ENCODE measurements around the gene ZRANB1.
"Not testable (repeated sequence)": the region's sequence is repeated elsewhere in the genome, so short reads cannot be mapped to it uniquely, and the experiment has no call there.

ZRANB1 gene

GRCh38 chr10:124967255-124967654 is 25.3 kb downstream of the ZRANB1 start:
- no peak for DNase-seq

DNA sequence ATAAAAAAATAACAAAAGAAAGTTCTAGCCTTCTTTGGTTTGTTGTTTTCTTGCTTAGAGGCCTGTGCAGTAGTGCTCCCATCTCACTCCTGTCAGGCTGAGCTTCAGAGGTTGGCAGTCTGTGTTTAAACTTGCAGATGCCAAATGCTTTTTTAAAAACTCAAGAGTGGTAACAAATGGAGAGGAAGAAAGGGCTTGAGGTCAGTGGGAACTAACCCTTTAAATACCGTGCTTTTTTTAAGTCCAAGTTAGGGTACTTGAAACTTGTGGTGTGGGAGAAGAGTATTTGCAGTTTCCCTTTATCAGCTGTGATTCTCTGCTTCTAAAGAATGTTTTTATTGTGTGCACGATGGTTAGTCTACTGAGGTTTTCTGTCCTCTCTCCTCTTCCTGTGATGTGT is 29.4 kb downstream of the ZRANB1 start:
- DNase-seq, result no peak

DNA sequence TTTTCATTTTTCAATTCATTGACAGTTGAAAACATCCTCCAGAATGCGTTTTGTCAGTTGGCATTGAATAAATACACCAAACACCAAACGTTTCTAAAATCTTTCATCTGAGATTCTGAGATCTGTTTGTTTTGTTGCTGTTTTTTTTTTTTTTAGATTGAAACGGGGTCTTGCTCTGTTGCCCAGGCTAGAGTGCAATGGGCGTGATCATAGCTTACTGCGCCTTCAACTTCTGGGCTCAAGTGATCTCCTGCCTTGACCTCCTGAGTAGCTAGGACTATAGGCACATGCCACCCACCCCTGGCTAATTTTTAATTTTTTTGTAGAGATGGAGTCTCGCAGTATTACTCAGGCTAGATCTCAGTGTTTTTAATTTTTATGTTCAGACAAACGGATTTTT is 30.7 kb downstream of the ZRANB1 start:
- no peak for DNase-seq

- DNase-seq, result no peak
These were observed 32.2 kb downstream of the ZRANB1 start for GRCh38 chr10:124974131-124974530.

DNA sequence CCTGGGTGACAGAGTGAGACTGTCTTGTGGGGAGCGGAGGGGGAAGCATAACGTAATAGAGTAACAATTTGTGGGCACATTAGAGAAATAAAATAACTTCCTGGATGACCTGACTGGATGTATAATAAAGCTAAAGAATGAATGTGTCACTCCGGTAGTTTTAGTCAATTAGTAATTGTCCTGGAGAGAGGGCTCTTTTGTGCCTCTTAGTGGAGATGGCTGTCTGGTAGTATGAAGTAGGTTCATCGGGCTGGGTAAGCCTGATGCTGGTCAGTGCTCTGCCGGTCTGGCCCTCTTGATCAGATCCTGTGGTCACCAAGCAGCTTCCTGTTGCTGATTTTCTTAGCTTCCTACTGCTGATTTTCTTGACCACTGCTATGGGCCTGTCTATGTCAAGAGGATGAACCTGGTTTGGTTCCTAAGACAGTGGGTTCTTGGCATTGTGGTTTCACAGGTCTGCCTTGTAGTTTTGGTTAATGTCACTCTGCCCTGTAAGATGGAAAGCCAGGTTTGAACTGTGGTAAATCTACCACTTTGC is 34.1 kb downstream of the ZRANB1 start:
- DNase-seq, result no peak

GRCh38 chr10:124977161-124977560 is 35.2 kb downstream of the ZRANB1 start:
- DNase-seq, result no peak

DNA sequence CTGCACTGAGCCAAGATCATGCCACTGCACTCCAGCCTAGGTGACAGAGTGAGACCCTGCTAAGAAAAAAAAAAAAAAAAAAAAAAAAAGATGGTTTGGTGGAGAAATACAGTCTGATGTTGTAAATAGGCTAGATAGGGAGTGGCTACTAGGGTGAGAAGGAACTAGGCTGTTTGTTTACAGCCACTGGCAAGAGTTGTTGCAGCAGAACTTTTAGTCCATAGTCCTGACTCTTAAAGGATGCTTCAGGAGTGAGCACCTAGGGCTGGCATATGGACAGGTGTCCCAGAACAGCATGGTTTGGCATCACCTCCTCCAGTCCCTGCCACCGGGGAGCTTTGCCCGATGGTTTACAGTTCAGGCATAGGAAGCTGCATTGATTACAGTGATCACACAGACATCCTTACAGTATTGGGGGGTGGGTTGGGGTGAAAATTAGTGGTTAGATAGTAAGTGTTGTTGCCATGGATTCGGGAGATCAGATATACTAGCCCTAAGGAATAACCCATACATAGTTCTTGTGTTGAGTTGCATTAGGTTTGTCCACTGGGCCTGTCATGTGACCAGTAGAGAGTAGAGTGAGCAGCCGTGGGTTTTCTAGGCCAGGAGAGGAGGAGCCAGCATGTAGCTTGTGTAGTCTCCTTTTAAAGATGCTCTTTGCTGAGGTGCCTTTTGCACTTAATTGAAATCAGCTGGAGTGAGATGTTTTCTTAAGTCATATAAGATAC is 35.9 kb downstream of the ZRANB1 start:
- DNase-seq, result no peak

GRCh38 chr10:124978376-124978725 is 36.4 kb downstream of the ZRANB1 start:
- no peak for DNase-seq

DNA sequence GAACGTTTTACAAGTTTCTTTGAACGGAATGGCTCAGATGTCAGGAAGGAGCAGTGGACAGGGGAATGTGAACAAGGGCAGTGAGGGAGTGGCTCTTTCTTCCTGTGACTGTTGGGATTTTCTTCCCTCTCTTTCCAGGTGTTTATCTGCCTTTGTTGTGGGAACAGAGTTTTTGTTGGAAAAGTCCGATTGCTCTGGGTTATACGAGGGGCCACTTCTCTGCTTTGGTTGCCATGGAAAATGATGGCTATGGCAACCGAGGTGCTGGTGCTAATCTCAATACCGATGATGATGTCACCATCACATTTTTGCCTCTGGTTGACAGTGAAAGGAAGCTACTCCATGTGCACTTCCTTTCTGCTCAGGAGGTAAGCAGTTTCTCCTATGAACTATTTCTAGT is 41.4 kb downstream of the ZRANB1 start:
- no peak for DNase-seq

DNA sequence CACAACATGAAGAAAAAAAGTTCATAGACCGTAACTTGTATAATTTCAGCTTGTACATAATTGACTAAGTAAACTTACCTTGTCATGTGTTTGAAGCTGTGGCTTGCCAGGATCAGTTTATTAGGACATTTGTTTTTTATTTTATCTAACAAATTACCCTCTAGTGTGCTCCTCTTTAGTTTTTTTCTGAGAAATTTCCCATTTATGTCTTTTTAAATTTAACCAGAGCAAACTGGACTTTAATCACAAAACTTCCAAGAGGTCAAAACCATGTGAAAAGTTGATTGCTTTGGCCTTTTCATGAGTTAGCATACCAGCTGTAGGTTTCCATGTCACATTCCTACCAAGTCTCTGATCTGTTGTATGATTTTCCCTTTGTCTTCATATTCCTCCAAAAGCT is 42.5 kb downstream of the ZRANB1 start:
- DNase-seq, result no peak

GRCh38 chr10:124985162-124985561 is 43.2 kb downstream of the ZRANB1 start:
- no peak for DNase-seq

DNA sequence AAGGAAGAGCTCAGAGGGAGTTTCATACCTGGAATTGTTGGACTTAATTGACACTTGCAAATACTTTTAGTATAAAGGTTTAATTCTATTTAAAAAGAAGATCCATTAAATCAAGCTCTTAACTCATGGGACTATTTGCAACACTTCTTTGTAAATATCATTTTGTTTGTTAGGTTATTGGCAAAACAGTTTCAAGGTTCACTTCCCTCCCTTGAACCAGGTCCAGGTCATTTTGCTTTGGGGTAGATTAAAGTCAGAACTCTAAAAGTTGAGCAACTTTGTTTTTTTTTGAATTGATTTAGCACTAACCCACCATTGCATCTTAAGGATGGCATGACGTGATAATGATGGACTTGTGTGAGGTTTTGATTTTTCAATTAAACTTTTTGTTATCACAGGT is 45.9 kb downstream of the ZRANB1 start:
- no peak for DNase-seq

DNA sequence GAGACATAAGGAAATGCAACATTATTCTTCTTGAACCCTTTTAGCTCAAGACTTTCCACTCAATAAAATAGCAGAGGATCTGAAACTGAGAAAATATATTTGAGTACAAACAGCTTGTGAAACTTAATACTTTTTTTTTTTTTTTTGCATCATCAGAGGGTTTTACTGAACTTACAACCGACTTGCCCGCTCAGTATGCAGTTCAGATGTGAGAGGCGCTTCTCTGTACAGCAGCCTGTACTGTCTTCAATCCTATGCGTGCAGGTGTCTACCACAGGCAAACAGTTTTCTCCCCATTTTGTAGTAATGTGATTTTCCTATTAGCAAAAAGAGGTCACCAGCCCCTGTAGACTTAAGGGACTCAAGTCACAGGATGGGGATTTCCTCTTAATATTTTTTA is 46.8 kb downstream of the ZRANB1 start:
- DNase-seq, result not testable (repeated sequence)

GRCh38 chr10:124989526-124989925 is 47.6 kb downstream of the ZRANB1 start:
- no peak for DNase-seq

- no peak for DNase-seq
These were observed 49.0 kb downstream of the ZRANB1 start for GRCh38 chr10:124990671-124991625.

DNA sequence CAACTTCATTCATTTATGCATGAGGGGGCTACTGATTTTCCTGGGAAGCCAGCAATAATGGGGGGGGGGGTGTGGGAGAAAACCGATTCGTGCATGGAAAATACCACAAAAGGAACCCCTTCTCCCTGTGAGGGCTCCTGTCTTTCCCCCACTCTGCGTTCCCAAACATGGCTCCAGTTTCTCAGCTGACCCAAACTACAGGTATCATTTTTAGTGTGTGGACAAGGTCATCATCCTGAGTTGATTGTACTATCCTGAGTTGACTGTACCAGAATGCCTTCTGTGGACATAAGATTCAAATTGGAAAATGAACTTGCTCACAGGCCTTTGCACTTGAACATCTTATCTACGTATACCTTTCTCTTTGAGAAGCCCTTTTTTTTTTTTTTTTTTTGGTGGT is 49.9 kb downstream of the ZRANB1 start:
- DNase-seq, result no peak

- DNase-seq, result no peak
These were observed 50.8 kb downstream of the ZRANB1 start for GRCh38 chr10:124992462-124993344.

GRCh38 chr10:124993345-124993708 is 51.4 kb downstream of the ZRANB1 start:
- DNase-seq, result no peak

- DNase-seq, result no peak
These were observed 52.0 kb downstream of the ZRANB1 start for GRCh38 chr10:124993736-124994451.

DNA sequence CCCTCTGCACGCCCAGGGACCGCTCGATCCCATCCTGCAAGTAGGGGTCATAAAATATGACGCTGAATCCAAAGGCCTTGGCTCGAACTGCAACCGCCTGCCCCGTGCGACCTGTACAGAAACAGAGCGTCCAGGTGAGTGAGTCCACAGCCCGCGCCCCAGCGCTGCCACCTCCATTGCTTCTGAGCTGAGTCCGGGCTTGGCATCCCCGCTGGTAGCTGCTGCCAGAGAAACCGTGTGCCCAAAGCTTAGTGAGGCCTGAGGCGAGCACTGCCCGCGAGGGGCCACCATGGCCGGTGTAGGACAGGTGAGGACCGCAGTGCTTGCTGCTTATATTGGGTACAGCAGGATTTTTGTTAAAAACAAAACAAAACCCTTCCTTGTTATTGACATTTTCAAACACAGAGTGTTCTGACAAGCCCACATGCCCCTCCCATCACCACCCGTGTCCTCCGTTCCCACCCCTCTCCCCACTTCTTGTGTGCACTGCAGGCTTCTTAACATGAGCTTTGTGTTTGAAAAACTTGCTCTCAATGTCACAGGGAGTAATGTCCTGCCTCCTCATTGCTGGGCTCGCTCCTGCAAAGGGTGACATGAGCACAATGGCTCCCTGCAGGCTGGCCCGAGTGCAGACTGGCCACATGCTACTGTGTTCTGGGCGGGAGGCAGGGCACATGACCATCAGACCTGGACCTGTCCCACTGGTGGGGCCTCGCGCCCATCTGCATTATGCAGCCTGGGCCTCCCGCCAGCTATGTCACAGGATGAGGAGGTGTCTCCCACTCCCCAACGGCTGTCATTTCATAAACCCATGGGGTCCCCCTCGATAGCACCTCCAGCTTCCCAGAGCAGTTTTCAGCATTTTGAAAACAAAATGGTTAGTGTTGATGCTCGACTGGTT is 52.9 kb downstream of the ZRANB1 start:
- no peak for DNase-seq

DNA sequence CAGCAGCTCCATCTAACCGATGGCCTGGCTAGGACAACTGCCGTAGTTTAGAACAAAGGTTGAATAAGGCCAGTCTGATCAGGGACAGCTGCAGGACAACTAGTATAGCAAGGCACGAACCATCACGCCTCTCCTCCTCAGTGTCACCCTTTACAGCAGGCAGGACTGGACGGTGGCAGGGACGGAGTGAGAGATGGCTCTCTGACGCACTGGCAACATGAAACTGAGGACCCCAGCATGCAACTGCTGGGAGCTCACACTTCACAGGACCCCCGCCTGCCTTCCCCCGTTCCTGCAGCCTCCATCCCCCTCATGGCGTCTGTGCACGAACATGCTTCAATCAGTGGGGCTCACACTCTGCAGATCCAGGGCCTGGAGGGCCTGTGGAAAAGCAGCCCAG is 53.7 kb downstream of the ZRANB1 start:
- no peak for DNase-seq

Data from effector CD8-positive, alpha-beta T cell (primary cell).